GM12874 (cell line): ENCODE measurements around the gene ANKDD1A.

ENCODE experiments used
- TF ChIP-seq, protein P1 (sequence below): IDR thresholded peaks from 2 replicates; pipeline ENCODE4 v1.5.1; 2011; ENCODE audit warnings: low read depth, mild to moderate bottlenecking, control low read depth, low read length, moderate library complexity; ENCODE audit not compliant: insufficient read depth

The ANKDD1A gene

DNA sequence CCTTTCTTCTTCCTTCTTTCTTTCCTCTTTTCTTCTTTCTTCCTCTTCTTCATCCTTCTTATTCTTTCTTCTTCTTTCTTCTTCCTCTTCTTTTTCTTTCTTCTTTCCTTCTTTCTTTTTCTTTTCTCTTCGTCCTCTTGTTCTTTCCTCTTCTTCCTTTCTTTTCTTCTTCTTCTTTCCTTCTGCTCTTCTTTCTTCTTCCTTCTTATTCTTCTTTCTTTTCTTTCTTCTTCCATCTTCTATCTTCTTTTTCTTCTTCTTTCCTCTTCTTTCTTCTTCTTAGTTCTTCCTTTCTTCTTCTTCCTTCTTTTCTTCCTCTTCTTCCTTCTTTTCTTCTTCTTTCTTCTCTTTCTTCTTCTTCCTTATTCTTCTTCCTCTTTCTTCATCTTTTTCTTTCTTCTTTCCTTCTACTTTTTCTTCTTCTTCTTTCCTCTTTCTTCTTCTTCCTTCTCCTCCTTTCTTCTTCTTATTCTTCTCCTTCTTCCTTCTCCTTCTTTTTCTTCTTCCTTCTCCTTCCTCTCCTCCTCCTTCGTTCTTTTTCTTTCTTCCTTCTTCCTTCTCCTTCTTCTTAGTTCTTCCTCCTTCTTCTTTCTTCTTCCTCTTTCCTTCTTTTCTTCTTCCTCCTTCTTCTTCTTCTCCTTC is 40.2 kb downstream of the ANKDD1A start:
- TF ChIP-seq, protein P1, sequence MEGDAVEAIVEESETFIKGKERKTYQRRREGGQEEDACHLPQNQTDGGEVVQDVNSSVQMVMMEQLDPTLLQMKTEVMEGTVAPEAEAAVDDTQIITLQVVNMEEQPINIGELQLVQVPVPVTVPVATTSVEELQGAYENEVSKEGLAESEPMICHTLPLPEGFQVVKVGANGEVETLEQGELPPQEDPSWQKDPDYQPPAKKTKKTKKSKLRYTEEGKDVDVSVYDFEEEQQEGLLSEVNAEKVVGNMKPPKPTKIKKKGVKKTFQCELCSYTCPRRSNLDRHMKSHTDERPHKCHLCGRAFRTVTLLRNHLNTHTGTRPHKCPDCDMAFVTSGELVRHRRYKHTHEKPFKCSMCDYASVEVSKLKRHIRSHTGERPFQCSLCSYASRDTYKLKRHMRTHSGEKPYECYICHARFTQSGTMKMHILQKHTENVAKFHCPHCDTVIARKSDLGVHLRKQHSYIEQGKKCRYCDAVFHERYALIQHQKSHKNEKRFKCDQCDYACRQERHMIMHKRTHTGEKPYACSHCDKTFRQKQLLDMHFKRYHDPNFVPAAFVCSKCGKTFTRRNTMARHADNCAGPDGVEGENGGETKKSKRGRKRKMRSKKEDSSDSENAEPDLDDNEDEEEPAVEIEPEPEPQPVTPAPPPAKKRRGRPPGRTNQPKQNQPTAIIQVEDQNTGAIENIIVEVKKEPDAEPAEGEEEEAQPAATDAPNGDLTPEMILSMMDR = no peak

DNA sequence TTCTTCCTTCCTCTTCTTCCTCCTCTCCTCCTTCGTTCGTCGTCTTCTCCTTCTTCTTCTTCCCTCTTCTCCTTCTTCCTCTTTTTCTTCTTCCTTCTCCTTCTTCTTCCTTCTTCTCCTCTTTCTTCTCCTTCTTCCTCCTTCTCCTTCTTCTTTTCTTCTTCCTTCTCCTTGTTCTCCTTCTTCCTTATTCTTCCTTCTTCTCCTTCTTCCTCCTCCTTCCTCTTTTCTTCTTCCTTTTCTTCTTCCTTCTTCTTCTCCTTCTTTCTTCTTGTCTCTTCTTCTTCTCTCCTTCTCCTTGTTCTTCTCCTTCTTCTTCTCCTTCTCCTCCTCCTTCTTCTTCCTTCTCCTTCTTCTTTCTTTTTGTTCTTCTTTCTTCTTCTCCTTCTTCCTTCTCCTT is 42.7 kb downstream of the ANKDD1A start:
- TF ChIP-seq, protein P1 = no peak

DNA sequence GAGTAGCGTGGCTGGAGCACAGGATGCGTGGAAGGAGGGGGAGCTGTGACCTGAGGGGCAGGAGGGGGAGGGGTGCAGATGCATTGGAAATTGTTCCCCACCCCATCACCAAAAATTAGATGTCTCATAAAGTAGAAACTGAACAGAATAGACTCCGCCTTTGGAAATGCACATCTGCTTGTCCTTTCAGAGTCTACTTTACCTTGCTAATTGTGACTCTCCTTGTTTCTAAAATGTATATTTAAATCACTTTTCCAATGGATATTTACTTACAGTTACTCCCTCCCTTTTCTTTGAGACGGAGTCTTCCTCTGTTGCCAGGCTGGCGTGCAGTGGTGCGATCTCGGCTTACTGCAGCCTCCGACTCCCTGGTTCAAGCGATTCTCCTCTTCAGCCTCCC is 47.4 kb downstream of the ANKDD1A start:
- TF ChIP-seq, protein P1 = no peak

- TF ChIP-seq, protein P1 = no peak
These were observed 48.5 kb downstream of the ANKDD1A start for GRCh38 chr15:64960153-64960552.

DNA sequence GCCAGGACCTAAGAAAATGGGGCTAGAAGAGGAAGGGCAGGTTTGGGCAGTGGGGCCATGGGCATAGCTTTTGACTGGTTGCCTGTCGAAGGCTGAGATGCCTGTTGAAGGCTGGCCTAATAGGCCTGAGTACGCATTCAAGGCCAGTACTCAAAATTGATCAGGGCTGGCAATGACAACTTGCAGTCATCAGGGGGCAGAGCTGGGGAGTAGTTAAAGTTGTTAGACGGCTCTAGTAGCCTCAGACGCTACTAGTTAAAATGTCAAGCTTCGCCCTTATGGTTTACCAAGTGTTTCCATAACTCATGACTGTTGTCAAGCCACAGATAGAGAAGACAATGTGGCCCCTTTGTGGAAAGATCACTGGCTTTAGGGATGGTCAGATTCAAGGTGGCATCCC is 49.3 kb downstream of the ANKDD1A start:
- TF ChIP-seq, protein P1 = no peak

GRCh38 chr15:64969401-64969800 is 57.7 kb downstream of the ANKDD1A start:
- TF ChIP-seq, protein P1 = no peak

DNA sequence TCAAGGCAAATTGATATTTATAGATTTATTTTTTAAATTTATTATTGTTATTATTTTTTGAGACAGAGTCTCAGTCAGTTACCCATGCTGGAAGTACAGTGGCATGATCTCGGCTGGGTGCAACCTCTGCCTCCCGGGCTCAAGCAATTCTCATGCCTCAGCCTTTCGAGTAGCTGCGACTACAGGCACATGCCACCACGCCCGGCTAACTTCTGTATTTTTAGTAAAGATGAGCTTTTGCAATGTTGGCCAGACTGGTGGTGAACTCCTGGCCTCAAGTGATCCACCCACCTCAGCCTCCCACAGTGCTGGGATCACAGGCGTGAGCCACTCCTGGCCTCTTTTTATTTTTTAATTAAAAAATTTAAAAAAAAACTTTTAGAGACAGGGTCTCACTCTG is 59.0 kb downstream of the ANKDD1A start:
- TF ChIP-seq, protein P1 = no peak

- TF ChIP-seq, protein P1 = no peak
These were observed 63.7 kb downstream of the ANKDD1A start for GRCh38 chr15:64975390-64975789.
